GM20000 (cell line): Measurements from ENCODE around the gene PLEKHA6.

Source experiments
- DNase-seq: peaks from one replicate; pipeline ENCODE4 v3.0.0; 2012; ENCODE audit warnings: low spot score
- TF ChIP-seq, protein P1 (sequence below): IDR thresholded peaks from 2 replicates; pipeline ENCODE4 v1.5.1; 2012; ENCODE audit warnings: mild to moderate bottlenecking, control low read depth; ENCODE audit errors: extremely low read depth, missing control alignments

The PLEKHA6 gene

DNA sequence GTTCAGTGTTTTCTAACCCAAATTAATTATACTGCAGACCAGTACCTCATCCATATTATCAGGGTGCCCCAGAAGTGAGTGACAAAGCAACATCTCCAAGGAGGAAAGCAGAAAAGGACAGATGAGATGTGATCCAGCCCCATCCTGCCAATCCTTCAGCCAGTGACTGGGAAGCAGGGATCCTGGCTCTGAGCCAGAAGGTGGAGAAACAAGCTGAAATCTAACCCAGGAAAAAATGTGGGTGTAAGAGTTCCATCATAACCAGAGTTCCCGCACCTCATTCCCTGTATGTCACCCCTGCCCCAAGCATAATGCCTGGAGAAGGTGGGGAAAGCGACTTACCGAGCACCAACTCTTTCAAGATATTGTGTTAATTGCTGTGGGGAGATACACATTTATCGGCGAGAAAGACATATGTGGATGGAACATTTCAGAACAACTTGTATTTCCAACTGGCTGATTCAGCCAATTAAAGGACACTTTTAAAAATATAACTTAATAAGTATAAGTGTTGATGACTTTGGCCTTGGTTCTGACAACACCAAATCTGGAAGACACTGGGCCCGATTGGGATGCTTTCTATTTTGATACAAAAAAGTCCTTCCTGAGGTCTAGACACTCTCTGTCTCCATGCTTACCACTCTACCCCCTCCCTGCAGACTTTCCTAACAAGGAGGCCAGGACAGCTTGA, 14.9 kb downstream of the PLEKHA6 start:
- no peak for DNase-seq
- TF ChIP-seq, protein P1, sequence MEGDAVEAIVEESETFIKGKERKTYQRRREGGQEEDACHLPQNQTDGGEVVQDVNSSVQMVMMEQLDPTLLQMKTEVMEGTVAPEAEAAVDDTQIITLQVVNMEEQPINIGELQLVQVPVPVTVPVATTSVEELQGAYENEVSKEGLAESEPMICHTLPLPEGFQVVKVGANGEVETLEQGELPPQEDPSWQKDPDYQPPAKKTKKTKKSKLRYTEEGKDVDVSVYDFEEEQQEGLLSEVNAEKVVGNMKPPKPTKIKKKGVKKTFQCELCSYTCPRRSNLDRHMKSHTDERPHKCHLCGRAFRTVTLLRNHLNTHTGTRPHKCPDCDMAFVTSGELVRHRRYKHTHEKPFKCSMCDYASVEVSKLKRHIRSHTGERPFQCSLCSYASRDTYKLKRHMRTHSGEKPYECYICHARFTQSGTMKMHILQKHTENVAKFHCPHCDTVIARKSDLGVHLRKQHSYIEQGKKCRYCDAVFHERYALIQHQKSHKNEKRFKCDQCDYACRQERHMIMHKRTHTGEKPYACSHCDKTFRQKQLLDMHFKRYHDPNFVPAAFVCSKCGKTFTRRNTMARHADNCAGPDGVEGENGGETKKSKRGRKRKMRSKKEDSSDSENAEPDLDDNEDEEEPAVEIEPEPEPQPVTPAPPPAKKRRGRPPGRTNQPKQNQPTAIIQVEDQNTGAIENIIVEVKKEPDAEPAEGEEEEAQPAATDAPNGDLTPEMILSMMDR, result no peak

DNA sequence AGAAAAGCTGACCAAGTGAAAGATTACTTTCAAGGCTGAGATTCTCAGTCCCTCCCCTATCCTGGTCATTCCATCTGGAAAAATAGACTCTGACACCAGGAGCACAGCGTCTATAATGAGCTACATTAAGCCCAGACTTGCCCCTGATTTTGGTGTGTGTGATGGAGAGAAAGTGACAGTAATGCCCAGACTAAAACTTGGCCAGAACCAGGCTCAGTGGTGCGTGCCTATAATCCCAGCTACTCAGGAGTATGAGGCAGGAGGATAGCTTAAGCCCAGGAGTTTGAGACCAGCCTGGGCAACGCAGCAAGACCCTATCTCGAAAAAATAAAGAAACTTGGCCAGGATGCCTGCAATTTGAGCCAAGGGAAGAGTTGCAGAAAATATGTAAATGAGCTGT, 15.9 kb downstream of the PLEKHA6 start:
- TF ChIP-seq, protein P1, result no peak

DNA sequence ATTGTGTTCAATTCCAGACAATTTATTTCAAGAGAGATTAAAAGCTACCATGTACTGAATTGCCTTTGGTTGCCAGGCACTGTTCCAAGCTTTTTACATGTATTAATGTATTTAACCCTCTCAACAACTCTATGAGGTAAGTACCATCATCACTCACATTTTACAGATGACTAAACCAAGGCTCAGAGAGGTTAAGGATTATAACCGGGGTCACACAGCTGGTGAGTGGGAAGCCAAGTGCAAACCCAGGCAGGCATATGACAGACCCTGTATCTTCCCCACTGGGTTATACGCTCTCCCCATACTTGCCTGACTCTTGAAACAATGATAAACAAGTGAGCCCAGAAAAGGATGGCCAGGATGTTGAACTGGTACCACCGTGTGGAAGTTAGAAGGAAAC, 16.5 kb downstream of the PLEKHA6 start:
- no peak for DNase-seq
- TF ChIP-seq, protein P1, result no peak

More for the DNA sequence above, 15.9 kb downstream of the PLEKHA6 start:
- DNase-seq, result no peak

DNA sequence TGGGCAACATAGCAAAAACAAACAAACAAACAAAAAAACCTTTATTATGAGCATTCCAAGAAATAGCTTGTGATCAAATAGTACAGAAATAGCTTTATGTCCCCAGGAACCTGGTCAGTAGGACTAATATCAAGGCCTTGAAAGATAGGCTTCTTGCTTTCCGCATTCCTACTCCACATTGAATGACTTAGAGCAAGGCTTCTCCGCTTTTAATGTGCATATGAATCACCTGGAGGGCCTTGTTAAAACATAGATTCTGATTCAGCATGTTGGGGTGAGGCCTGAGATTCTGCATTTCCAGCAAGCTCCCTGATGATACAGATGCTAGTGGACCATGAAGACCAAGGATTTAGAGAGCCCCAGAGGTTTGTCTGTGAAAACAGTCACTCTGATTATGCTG, 17.4 kb downstream of the PLEKHA6 start:
- DNase-seq, result no peak
- TF ChIP-seq, protein P1, result no peak

DNA sequence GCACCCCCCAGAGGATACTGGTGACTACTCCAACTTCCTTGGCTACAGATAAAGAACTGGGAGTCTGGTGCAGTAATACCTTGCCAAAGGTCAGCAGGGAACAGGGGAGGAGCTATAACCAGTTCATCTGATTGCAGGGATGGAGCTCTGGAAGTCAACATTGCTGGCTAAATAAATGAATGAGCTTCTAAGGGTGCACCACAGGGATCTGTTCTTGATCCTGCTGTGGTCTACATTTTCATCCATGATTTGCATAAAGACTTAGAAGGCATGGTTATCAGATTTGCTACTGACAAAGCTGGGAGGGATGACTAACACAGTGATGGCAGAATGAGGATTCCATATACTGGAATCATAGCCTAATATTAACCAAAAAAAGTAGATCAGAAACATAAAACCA, 18.3 kb downstream of the PLEKHA6 start:
- TF ChIP-seq, protein P1, result no peak
- DNase-seq, result no peak

DNA sequence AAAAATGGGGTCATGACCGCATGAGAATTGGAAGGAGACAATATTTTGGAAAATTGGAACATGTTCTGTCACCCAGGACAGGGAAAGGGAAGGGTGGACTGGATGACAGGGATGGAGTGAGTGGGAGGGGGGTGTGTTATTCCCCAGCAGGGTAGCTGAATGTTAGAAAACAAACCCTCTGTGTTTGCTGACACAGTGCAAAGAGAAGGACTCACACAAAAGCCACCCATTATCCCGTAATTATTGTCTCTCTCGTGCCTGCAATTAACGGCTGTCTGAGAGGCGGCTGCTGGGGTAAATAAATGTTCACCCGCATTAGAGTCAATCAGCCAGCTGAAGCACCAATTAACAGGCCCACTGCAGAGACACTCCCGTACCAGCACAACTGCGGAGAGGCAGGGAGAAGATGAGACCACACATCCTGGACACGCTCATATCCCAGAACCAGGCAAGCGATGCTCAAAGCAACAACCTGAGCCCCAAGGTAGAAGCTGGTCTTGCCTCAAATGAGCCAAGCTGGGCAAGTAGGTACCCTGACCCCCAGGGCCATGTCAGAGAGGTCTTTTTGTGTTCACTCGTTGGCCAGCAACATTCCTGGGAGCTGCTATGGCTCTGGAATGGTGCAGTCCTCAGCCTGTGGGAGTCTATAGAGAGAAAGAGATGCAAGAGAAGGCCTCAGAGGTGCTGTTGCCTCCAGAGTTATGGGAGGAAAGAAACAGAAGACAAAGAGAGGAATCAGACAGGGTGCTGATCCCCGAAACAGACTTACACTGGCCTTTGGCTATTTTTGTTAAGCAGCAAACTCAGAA, 19.4 kb downstream of the PLEKHA6 start:
- DNase-seq, result no peak

DNA sequence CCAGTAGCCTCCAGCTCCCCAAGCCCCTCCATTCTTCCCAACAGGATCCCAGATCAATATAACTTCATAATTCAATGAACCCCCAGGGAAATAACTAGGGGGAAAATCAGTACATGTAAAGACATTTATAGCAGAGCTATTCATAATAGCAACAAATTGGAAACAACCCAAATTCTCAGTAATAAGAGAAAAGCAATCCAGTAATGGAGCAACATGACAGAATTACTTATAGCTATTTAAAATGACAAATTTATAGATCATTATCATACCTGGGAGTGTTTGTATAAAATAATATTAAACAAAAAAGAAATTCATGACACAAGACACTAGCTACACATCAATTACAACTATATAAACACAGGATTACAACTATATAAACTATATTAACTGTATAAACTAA, 20.2 kb downstream of the PLEKHA6 start:
- TF ChIP-seq, protein P1, result no peak
- DNase-seq, result no peak

More for the DNA sequence above, 19.4 kb downstream of the PLEKHA6 start:
- TF ChIP-seq, protein P1, result no peak
